Mammary epithelial cell (primary cell): ENCODE data around the gene VPS51.

Experiments
- CTCF ChIP-seq, 2 donors: IDR thresholded peaks in 1 of 2; conservative IDR thresholded peaks in 1 of 2; 2 replicates each; pipeline ENCODE4 v1.5.1; 2011 to 2012; ENCODE audit warnings: inconsistent platforms in 2 of 2, low read length in 2 of 2, mild to moderate bottlenecking in 2 of 2, control low read depth in 1 of 2, low read depth in 1 of 2; ENCODE audit not compliant: insufficient read depth in 1 of 2; ENCODE audit errors: extremely low read depth in 1 of 2
- EZH2 ChIP-seq: IDR thresholded peaks from 2 replicates; pipeline ENCODE4 v1.6.1; 2012; ENCODE audit warnings: low read length, inconsistent platforms, borderline replicate concordance

GRCh38 chr11:65134952-65135632 is 39.1 kb downstream of the VPS51 start:
- TF ChIP-seq CTCF (conservative IDR thresholded peaks at IDR 0.05 in 1 of 2, IDR thresholded peaks at IDR 0.05 in 1 of 2; ENCODE audit: extremely low read depth in 1 of 2, insufficient read depth in 1 of 2, low read depth in 1 of 2, low read length in 2 of 2) (no peak), EZH2 (no peak)
